CD4-positive, alpha-beta memory T cell (primary cell): ENCODE results near the gene IL18BP. TPM values are rescaled to one million over a fixed set of nuclear protein-coding genes. Genes with fewer than 3 reads are reported as not detected.
A peak's percentile ranks its signal among the peaks of the same experiment; 100 is the strongest.

Experiments used
- CTCF ChIA-PET: fragments of 350-600 bp; sonication (Branson Sonifier 250); formaldehyde crosslinking; loops from one replicate; lab custom pipeline; 2021; ENCODE audit warnings: inconsistent platforms; ENCODE audit not compliant: partially characterized antibody; lab: Charles Lee
- POLR2A ChIA-PET: fragments of 350-600 bp; sonication (Branson Sonifier 250); formaldehyde crosslinking; loops from one replicate; lab custom pipeline; 2021; ENCODE audit not compliant: partially characterized antibody; lab: Charles Lee
- DNase-seq, 5 donors: peaks; one replicate each; pipeline versions ENCODE4 v3.0.0 to v3.0.0-alpha.2; 2020 to 2022; ENCODE audit warnings: mixed read lengths in 1 of 5
- H3K27ac ChIP-seq: one replicate; pipeline ENCODE4 v1.7.0; 2013; ENCODE audit warnings: low read depth, low read length
- H3K27me3 ChIP-seq: 2 replicates; pipeline ENCODE4 v1.7.0; 2013; ENCODE audit warnings: mild to moderate bottlenecking, low read length, moderate library complexity; ENCODE audit not compliant: insufficient read depth
- H3K36me3 ChIP-seq: 2 replicates; pipeline ENCODE4 v1.7.0; 2013; ENCODE audit warnings: mild to moderate bottlenecking, low read length, moderate library complexity; ENCODE audit not compliant: insufficient read depth
- H3K4me1 ChIP-seq: 2 replicates; pipeline ENCODE4 v1.7.0; 2013; ENCODE audit warnings: mild to moderate bottlenecking, low read length, moderate library complexity; ENCODE audit not compliant: insufficient read depth
- H3K4me3 ChIP-seq, 2 donors: one replicate each; pipeline ENCODE4 v1.7.0; 2013; ENCODE audit warnings: low read length in 2 of 2, mild to moderate bottlenecking in 1 of 2
- H3K9me3 ChIP-seq, 2 donors: one replicate each; pipeline ENCODE4 v1.7.0; 2013; ENCODE audit warnings: low read length in 2 of 2, control low read depth in 1 of 2; ENCODE audit not compliant: control insufficient read depth in 1 of 2
- H3K27ac Mint-ChIP-seq, 7 donors: one replicate each; pipeline ENCODE4 v1.8.0; 2020 to 2021; ENCODE audit warnings: mixed read lengths in 7 of 7, mild to moderate bottlenecking in 6 of 7, inconsistent platforms in 3 of 7, moderate library complexity in 3 of 7
- H3K27me3 Mint-ChIP-seq, 2 donors: one replicate each; pipeline ENCODE4 v1.8.0; 2020 to 2021; ENCODE audit warnings: mixed read lengths in 2 of 2
- H3K36me3 Mint-ChIP-seq, 2 donors: one replicate each; pipeline ENCODE4 v1.8.0; 2020 to 2021; ENCODE audit warnings: mixed read lengths in 2 of 2, inconsistent platforms in 1 of 2, mild to moderate bottlenecking in 1 of 2
- H3K4me1 Mint-ChIP-seq, 4 donors: one replicate each; pipeline ENCODE4 v1.8.0; 2020 to 2021; ENCODE audit warnings: mixed read lengths in 4 of 4, mild to moderate bottlenecking in 1 of 4
- H3K4me3 Mint-ChIP-seq, 8 donors: one replicate each; pipeline ENCODE4 v1.8.0; 2020 to 2021; ENCODE audit warnings: mixed read lengths in 8 of 8, mild to moderate bottlenecking in 7 of 8, moderate library complexity in 6 of 8, inconsistent platforms in 3 of 8
- H3K9me3 Mint-ChIP-seq, 8 donors: one replicate each; pipeline ENCODE4 v1.8.0; 2020 to 2021; ENCODE audit warnings: mixed read lengths in 8 of 8, mild to moderate bottlenecking in 5 of 8, inconsistent platforms in 3 of 8, moderate library complexity in 1 of 8
- intact Hi-C: fragments of 100-400 bp; cut with micrococcal nuclease; formaldehyde crosslinking; loops from one replicate; pipeline ENCODE4 v1.15.1; 2023
- polyA plus RNA-seq, 2 donors: library from polyadenylated mRNA; unstranded; fragments of 300-500 nt; fragmentation: Illumina TruSeq; gene quantifications; one replicate each; pipeline ENCODE4 v1.2.3, GENCODE V29; 2021
- total RNA-seq, 2 experiments: library from RNA; stranded (reverse); gene quantifications; one replicate each; pipeline ENCODE4 v1.2.3, GENCODE V29; 2021

IL18BP gene
- total and polyA plus RNA-seq, 4 experiments from 2014 or later: 13.8 to 26.2 (median 20.6) TPM

- no peaks in the 10 kb centered on the region for H3K27me3 ChIP-seq
- peaks cover 16 to 46% of the 10 kb centered on the region in 2 donors for H3K36me3 Mint-ChIP-seq
- H3K27ac Mint-ChIP-seq: peak overlapping the region in 1 of 7 donors; percentile 47
- ChIA-PET CTCF (interaction anchor here (1.1 to 1.9 kb wide), 2 partner anchors 8 to 12 kb away, joined by 3 to 14 read pairs; partner anchors contain the start of gene IL18BP), POLR2A (no interaction called here)
- no peak for DNase-seq
- H3K9me3 ChIP-seq: no peaks in the 10 kb centered on the region
- H3K4me1 Mint-ChIP-seq: peaks cover 0 to 2% (median 0%) of the 10 kb centered on the region in 4 donors
- no peaks in the 10 kb centered on the region for H3K27me3 Mint-ChIP-seq
- H3K36me3 ChIP-seq: peaks cover 11% of the 10 kb centered on the region
- H3K4me3 ChIP-seq: no peak overlapping the region
- peaks cover 0 to 2% (median 0%) of the 10 kb centered on the region in 8 donors for H3K9me3 Mint-ChIP-seq
- H3K4me3 Mint-ChIP-seq: no peak overlapping the region
- H3K4me1 ChIP-seq: no peaks in the 10 kb centered on the region
- intact Hi-C loops: no loop called here
- H3K27ac ChIP-seq: no peak overlapping the region
Observed at GRCh38 chr11:71986131-71986530, 12.6 kb upstream of the IL18BP start.

- no peaks in the 10 kb centered on the region for H3K4me1 ChIP-seq
- H3K27ac Mint-ChIP-seq: no peak overlapping the region
- no peak for DNase-seq
- H3K27me3 Mint-ChIP-seq: no peaks in the 10 kb centered on the region
- ChIA-PET POLR2A (no interaction called here), CTCF (interaction anchor here (1.2 to 1.9 kb wide), 4 partner anchors 10 to 157 kb away, joined by 3 to 14 read pairs (median 4); no protein-coding TSS in a partner anchor)
- H3K9me3 Mint-ChIP-seq: peaks cover 0 to 2% (median 0%) of the 10 kb centered on the region in 8 donors
- H3K9me3 ChIP-seq: no peaks in the 10 kb centered on the region
- H3K27me3 ChIP-seq: no peaks in the 10 kb centered on the region
- H3K4me1 Mint-ChIP-seq: no peaks in the 10 kb centered on the region
- no peak overlapping the region for H3K27ac ChIP-seq
- no peak overlapping the region for H3K4me3 ChIP-seq
- H3K4me3 Mint-ChIP-seq: no peak overlapping the region
- H3K36me3 Mint-ChIP-seq: peaks cover 12 to 42% of the 10 kb centered on the region in 2 donors
- intact Hi-C loops: no loop called here
- H3K36me3 ChIP-seq: peaks cover 11% of the 10 kb centered on the region
Observed at GRCh38 chr11:71987521-71987920, 11.2 kb upstream of the IL18BP start.

- no peak overlapping the region for H3K27ac ChIP-seq
- ChIA-PET CTCF (interaction anchor here (1.2 to 1.5 kb wide), 2 partner anchors 11 to 37 kb away, joined by 3 to 5 read pairs; no protein-coding TSS in a partner anchor), POLR2A (no interaction called here)
- no peaks in the 10 kb centered on the region for H3K4me1 ChIP-seq
- Mint-ChIP-seq H3K4me3 (no peak overlapping the region), H3K27ac (no peak overlapping the region), H3K9me3 (peaks cover 0 to 2% (median 0%) of the 10 kb centered on the region in 8 donors), H3K4me1 (no peaks in the 10 kb centered on the region), H3K36me3 (peaks cover 15 to 44% of the 10 kb centered on the region in 2 donors), H3K27me3 (no peaks in the 10 kb centered on the region)
- peaks cover 6% of the 10 kb centered on the region for H3K36me3 ChIP-seq
- H3K27me3 ChIP-seq: no peaks in the 10 kb centered on the region
- no peak overlapping the region for H3K4me3 ChIP-seq
- DNase-seq: no peak
- intact Hi-C loops: no loop called here
- no peaks in the 10 kb centered on the region for H3K9me3 ChIP-seq
Observed at GRCh38 chr11:71988050-71988449, 10.7 kb upstream of the IL18BP start.

- Mint-ChIP-seq H3K4me3 (no peak overlapping the region), H3K27me3 (no peaks in the 10 kb centered on the region), H3K4me1 (peaks cover 0 to 4% (median under 1%) of the 10 kb centered on the region in 4 donors), H3K36me3 (peaks cover 15 to 31% of the 10 kb centered on the region in 2 donors), H3K9me3 (peaks cover 0 to 2% (median 0%) of the 10 kb centered on the region in 8 donors), H3K27ac (peak overlapping the region in 2 of 7 donors; percentile 1 to 81)
- Histone ChIP-seq H3K4me1 (no peaks in the 10 kb centered on the region), H3K4me3 (no peak overlapping the region), H3K27ac (no peak overlapping the region), H3K36me3 (no peaks in the 10 kb centered on the region), H3K27me3 (no peaks in the 10 kb centered on the region), H3K9me3 (no peaks in the 10 kb centered on the region)
- intact Hi-C loops: no loop called here
- POLR2A ChIA-PET: no interaction called here
- CTCF ChIA-PET: interaction anchor here (2.1 kb wide), 1 partner anchor 14 kb away, joined by 12 read pairs; no protein-coding TSS in a partner anchor
- DNase-seq: no peak
Observed at GRCh38 chr11:71990701-71991100, 8.0 kb upstream of the IL18BP start.

- ChIA-PET CTCF (interaction anchor here (0.6 to 2.1 kb wide), 2 partner anchors 14 to 443 kb away, joined by 3 to 12 read pairs; partner anchors contain the start of gene CLPB), POLR2A (interaction anchor here (0.7 kb wide), 1 partner anchor 13 kb away, joined by 4 read pairs; no protein-coding TSS in a partner anchor)
- Mint-ChIP-seq H3K4me1 (peaks cover 0 to 4% (median under 1%) of the 10 kb centered on the region in 4 donors), H3K9me3 (peaks cover 0 to 2% (median 0%) of the 10 kb centered on the region in 8 donors), H3K4me3 (no peak overlapping the region), H3K27ac (peak overlapping the region in 2 of 7 donors; percentile 0 to 64), H3K27me3 (no peaks in the 10 kb centered on the region), H3K36me3 (peaks cover 15 to 27% of the 10 kb centered on the region in 2 donors)
- Histone ChIP-seq H3K27ac (no peak overlapping the region), H3K9me3 (no peaks in the 10 kb centered on the region), H3K27me3 (no peaks in the 10 kb centered on the region), H3K4me3 (no peak overlapping the region), H3K4me1 (no peaks in the 10 kb centered on the region), H3K36me3 (no peaks in the 10 kb centered on the region)
- intact Hi-C loops: no loop called here
- DNase-seq: no peak
Observed at GRCh38 chr11:71991494-71991893, 7.2 kb upstream of the IL18BP start.

GRCh38 chr11:71992136-71992730 is 6.5 kb upstream of the IL18BP start:
- Mint-ChIP-seq H3K27me3 (no peaks in the 10 kb centered on the region), H3K4me3 (no peak overlapping the region), H3K36me3 (peaks cover 11 to 22% of the 10 kb centered on the region in 2 donors), H3K4me1 (peaks cover 0 to 4% (median under 1%) of the 10 kb centered on the region in 4 donors), H3K27ac (no peak overlapping the region), H3K9me3 (no peaks in the 10 kb centered on the region)
- Histone ChIP-seq H3K27ac (no peak overlapping the region), H3K4me3 (no peak overlapping the region), H3K4me1 (no peaks in the 10 kb centered on the region), H3K36me3 (no peaks in the 10 kb centered on the region), H3K9me3 (no peaks in the 10 kb centered on the region), H3K27me3 (no peaks in the 10 kb centered on the region)
- intact Hi-C loops: no loop called here
- no peak for DNase-seq
- ChIA-PET POLR2A (no interaction called here), CTCF (no interaction called here)

- CTCF ChIA-PET: no interaction called here
- no peak overlapping the region for H3K4me3 ChIP-seq
- H3K36me3 Mint-ChIP-seq: peaks cover 11 to 26% of the 10 kb centered on the region in 2 donors
- no peaks in the 10 kb centered on the region for H3K9me3 ChIP-seq
- H3K36me3 ChIP-seq: no peaks in the 10 kb centered on the region
- no peak overlapping the region for H3K27ac Mint-ChIP-seq
- no peaks in the 10 kb centered on the region for H3K27me3 ChIP-seq
- peaks cover 17 to 23% (median 19%) of the 10 kb centered on the region in 4 donors for H3K4me1 Mint-ChIP-seq
- H3K4me1 ChIP-seq: peaks cover 19% of the 10 kb centered on the region
- no peak overlapping the region for H3K4me3 Mint-ChIP-seq
- H3K9me3 Mint-ChIP-seq: no peaks in the 10 kb centered on the region
- POLR2A ChIA-PET: no interaction called here
- DNase-seq: no peak
- intact Hi-C loops: no loop called here
- no peaks in the 10 kb centered on the region for H3K27me3 Mint-ChIP-seq
- no peak overlapping the region for H3K27ac ChIP-seq
Observed at GRCh38 chr11:71994786-71995185, 3.9 kb upstream of the IL18BP start.
